K562 (cell line): Measurements from ENCODE around the gene DCAF8. TPM values are rescaled to one million over a fixed set of nuclear protein-coding genes. Genes with fewer than 3 reads are reported as not detected.
A peak's percentile ranks its signal among the peaks of the same experiment; 100 is the strongest.

Experiments
- AFF4 ChIP-seq: sonication (generic); formaldehyde crosslinking; IDR thresholded peaks from 2 replicates; pipeline ENCODE4 v1.8.0; 2023; ENCODE audit warnings: mild to moderate bottlenecking, missing genetic modification reagents
- ARNT ChIP-seq, 2 experiments: fragments of 450-650 bp; IDR thresholded peaks; 2 replicates each; pipeline ENCODE4 v1.6.1; 2016; ENCODE audit warnings: mild to moderate bottlenecking in 1 of 2
- CREM ChIP-seq: IDR thresholded peaks from 2 replicates; pipeline ENCODE4 v1.6.1; 2014; ENCODE audit warnings: antibody characterized with exemption, low read depth
- DLX4 ChIP-seq: fragments of 250-450 bp; sonication (Bioruptor Pico); IDR thresholded peaks from 2 replicates; pipeline ENCODE4 v1.6.1; 2021; ENCODE audit warnings: mild to moderate bottlenecking
- HLTF ChIP-seq: fragments of 450-650 bp; IDR thresholded peaks from 2 replicates; pipeline ENCODE4 v1.6.1; 2016
- MEIS2 ChIP-seq: fragments of 450-650 bp; IDR thresholded peaks from 2 replicates; pipeline ENCODE4 v1.6.1; 2014; ENCODE audit warnings: mild to moderate bottlenecking; ENCODE audit not compliant: partially characterized antibody
- NFE2 ChIP-seq: IDR thresholded peaks from 2 replicates; pipeline ENCODE4 v1.6.1; 2014; ENCODE audit warnings: antibody characterized with exemption, low read depth
- POLR2B ChIP-seq: fragments of 450-650 bp; IDR thresholded peaks from 2 replicates; pipeline ENCODE4 v1.6.1; 2018; ENCODE audit warnings: low read depth; ENCODE audit not compliant: partially characterized antibody
- RREB1 ChIP-seq: fragments of 250-450 bp; sonication (Bioruptor Pico); IDR thresholded peaks from 2 replicates; pipeline ENCODE4 v1.4.0; 2020
- SMARCA4 ChIP-seq: fragments of 450-650 bp; IDR thresholded peaks from 2 replicates; pipeline ENCODE4 v1.6.1; 2016
- TARDBP ChIP-seq: fragments of 450-650 bp; IDR thresholded peaks from 2 replicates; pipeline ENCODE4 v1.6.1; 2016
- TRIM25 ChIP-seq: fragments of 450-650 bp; IDR thresholded peaks from 2 replicates; pipeline ENCODE4 v1.7.0; 2016; ENCODE audit warnings: borderline replicate concordance
- ZBTB12 ChIP-seq: fragments of 250-450 bp; sonication (Bioruptor Pico); IDR thresholded peaks from 2 replicates; pipeline ENCODE4 v1.4.0; 2020
- ZNF124 ChIP-seq: sonication (generic); formaldehyde crosslinking; IDR thresholded peaks from 2 replicates; pipeline ENCODE4 v1.8.1; 2022; ENCODE audit warnings: missing genetic modification reagents
- ZNF224 ChIP-seq: sonication (generic); formaldehyde crosslinking; IDR thresholded peaks from 2 replicates; pipeline ENCODE4 v1.8.0; 2022; ENCODE audit warnings: mild to moderate bottlenecking, missing genetic modification reagents
- ZNF507 ChIP-seq: conservative IDR thresholded peaks from 2 replicates; pipeline ENCODE4 v1.6.1; 2017; ENCODE audit warnings: missing genetic modification characterization, missing compliant biosample characterization
- ZNF79 ChIP-seq: fragments of 250-450 bp; sonication (Bioruptor Pico); IDR thresholded peaks from 2 replicates; pipeline ENCODE4 v1.4.0; 2020; ENCODE audit warnings: low read depth, mild to moderate bottlenecking, moderate library complexity
- polyA plus RNA-seq, 8 experiments: library from polyadenylated mRNA; depleted of rRNA in 4 of 8; stranded (reverse) in 5 of 8; unstranded in 3 of 8; fragments of >200 nt; fragmentation: Nextera tagmentation in 2 of 8; fragmentation: Illumina TruSeq in 1 of 8; extraction: Ambion mirVana in 2 of 8; extraction: Trizol in 1 of 8; gene quantifications; 2 replicates each; pipeline versions ENCODE4 v1.2.1 to v1.2.3, GENCODE V29; 2011 to 2014; ENCODE audit warnings: inconsistent platforms in 1 of 8, missing spikeins in 1 of 8
- total RNA-seq, 7 experiments: library from RNA; depleted of rRNA in 6 of 7; stranded (reverse); fragments of >200 nt in 6 of 7; fragmentation: Illumina TruSeq in 2 of 7; extraction: Trizol in 2 of 7; gene quantifications; 2 replicates each; pipeline versions ENCODE4 v1.2.1 to v1.2.3, GENCODE V29; 2011 to 2021; ENCODE audit warnings: low replicate concordance in 1 of 7

Gene DCAF8
- total and polyA plus RNA-seq, 9 of the 15 experiments (the other 6 are each of a cell fraction or from before 2014, with no cell fraction given): 11.6 to 149 (median 81.3) TPM

- no peak for TF ChIP-seq TARDBP
- TF ChIP-seq ZNF79 (CRISPR knock-in tag): no peak
- TF ChIP-seq MEIS2: no peak
- TF ChIP-seq SMARCA4: no peak
- no peak for TF ChIP-seq TRIM25
- TF ChIP-seq ZNF507 (tag): no peak
- no peak for TF ChIP-seq ZNF124 (CRISPR knock-in tag)
- no peak for TF ChIP-seq ZNF224 (CRISPR knock-in tag)
- TF ChIP-seq ARNT (IDR thresholded peaks at IDR 0.05): no peak
- TF ChIP-seq CREM: peak; percentile 79
- TF ChIP-seq POLR2B: peak; percentile 78
- TF ChIP-seq RREB1 (CRISPR knock-in tag): no peak
- TF ChIP-seq NFE2: no peak
- TF ChIP-seq ZBTB12 (CRISPR knock-in tag): no peak
- no peak for TF ChIP-seq AFF4
- no peak for TF ChIP-seq HLTF
- TF ChIP-seq DLX4 (CRISPR knock-in tag): no peak
Observed at GRCh38 chr1:160284782-160285344, 22.5 kb upstream of the DCAF8 start, which contains the start of gene PEX19 (continued).
